HG03175 (cell line): ENCODE measurements around the gene PDE9A.
"Not testable (repeated sequence)": the region's sequence is repeated elsewhere in the genome, so short reads cannot be mapped to it uniquely, and the experiment has no call there.

Experiments
- ATAC-seq: cut with Tn5 transposase; IDR thresholded peaks from one replicate; pipeline ENCODE4 v1.9.1; 2021; ENCODE audit warnings: mild to moderate bottlenecking, moderate library complexity; ENCODE audit not compliant: unreplicated experiment

Gene PDE9A

DNA sequence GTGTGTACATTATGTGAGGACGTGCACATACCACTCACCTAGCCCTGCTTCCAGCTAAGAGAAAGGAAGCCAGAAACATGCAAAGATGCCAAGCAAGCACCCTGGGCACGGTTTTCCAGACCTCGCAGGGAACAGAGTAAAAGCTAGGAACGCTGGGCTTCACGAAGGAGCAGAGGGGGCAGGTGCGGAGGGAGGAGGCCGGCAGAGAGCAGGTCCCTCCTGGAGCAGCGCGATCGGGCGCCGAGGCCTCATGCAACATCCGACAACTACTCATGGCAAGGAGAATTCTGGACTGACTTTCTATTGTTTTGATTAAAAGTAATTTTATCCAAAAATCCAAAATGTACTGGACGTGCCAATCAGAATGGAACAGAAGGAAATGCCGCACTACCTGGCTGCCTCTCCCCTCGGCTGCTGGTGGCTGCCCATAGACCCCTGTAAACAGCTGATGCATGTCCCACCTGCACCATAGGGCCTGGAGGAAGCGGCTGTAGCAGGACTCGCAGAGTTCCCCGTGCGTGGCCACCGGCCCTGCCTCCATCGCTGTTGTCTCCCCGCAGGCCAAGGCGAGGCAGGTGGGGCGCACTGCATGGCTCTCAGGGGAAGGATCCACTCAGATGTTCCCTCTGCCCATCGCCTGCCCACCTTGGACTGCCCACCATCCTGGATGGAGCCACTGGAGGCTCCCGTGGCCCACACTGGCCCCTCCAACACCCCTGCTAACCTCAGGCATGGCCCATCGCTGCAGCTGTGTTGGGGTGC is 132.4 kb downstream of the PDE9A start:
- no peak for ATAC-seq

DNA sequence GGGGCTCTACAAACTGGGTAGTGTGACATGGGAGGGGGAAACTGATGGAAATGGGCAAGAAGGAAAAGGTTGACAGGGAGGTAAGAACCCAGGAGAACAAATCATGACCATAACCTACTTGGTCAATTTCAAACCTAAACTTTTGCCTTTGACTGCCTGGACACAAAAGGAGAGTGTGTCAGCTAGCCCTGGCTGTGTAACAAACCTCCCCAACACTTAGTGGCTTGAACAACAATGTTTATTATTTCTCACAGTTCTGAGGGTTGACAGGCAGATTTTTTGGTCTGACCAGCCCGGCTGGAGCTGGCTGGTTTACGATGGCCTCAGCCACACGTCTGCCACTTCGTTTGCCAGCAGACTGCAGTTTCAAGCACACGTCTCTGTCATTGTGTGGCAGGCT is 133.5 kb downstream of the PDE9A start:
- no peak for ATAC-seq

DNA sequence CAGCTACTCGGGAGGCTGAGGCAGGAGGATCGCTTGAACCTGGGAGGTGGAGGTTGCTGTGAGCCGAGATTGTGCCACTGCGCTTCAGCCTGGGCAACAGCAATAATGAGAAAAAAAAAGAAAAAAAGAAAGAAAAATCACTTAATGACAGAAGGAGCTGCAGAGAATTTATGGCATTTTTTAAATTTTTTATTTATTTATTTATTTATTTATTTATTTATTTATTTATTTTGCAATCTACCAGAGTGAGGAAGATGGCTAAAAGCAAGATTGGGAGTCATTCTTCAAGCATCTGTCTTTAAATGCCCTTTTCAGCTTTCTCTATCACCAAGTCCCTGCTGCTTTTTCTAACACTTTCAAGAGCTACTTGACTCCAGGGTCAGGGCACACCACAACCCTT is 134.2 kb downstream of the PDE9A start:
- no peak for ATAC-seq

DNA sequence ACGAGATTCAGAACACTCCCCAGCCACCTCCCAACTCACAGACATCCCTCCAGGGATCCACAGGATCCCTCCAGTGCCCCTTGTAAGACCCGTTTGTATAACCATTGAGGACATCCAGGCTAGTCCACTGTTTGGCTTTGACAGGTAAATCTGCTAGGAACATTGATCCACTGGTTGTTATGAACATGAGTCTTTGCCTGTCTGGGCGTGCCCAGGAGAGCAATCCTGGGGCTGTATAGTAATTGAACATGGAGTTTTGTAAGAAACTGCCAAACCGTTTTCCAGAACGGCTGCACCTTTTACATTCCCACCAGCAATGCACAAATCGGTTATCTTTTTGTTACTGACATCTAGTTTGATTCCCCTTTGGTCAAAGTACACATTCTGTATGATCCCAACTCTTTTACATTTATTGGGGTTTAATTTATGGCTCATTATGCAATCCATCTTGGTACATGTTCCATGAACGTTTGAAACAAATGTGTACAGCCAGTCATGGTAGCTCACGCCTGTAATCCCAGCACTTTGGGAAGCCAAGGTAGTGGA is 137.2 kb downstream of the PDE9A start:
- ATAC-seq: no peak

DNA sequence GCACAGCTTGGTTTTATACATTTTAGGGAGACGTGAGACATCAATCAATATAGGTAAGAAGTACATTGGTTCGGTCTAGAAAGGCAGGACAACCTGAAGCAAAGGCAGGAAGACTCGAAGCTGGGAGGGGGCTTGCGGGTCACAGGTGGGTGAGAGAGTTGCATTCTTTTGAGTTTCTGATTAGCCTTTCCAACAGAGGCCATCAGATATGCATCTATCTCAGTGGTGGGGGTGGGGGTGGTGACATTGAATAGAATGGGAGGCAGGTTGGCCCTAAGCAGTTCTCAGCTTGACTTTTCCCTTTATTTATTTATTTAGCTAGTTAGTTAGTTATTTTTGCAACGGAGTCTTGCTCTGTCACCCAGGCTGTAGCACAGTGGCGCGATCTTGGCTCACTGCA is 140.4 kb downstream of the PDE9A start:
- ATAC-seq: no peak

DNA sequence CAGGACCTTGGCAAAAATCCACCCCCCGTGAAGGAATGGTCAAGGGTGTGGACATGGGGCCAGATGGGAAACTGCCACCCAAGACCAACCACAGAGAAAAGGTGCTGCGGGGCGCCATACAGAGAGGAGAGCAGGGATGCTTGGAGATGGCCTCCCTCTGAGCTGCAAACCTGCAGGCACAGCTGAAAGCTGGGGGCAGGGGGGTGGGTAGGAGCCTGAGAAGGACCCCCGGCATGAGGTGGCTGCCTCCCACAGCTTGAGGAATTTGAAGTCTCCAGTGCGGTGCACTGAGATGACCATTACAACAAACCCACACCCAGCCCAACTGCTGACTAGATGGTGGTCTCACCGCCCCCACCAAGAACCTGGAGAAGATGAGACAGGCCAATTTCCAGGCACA is 141.1 kb downstream of the PDE9A start:
- ATAC-seq: no peak

DNA sequence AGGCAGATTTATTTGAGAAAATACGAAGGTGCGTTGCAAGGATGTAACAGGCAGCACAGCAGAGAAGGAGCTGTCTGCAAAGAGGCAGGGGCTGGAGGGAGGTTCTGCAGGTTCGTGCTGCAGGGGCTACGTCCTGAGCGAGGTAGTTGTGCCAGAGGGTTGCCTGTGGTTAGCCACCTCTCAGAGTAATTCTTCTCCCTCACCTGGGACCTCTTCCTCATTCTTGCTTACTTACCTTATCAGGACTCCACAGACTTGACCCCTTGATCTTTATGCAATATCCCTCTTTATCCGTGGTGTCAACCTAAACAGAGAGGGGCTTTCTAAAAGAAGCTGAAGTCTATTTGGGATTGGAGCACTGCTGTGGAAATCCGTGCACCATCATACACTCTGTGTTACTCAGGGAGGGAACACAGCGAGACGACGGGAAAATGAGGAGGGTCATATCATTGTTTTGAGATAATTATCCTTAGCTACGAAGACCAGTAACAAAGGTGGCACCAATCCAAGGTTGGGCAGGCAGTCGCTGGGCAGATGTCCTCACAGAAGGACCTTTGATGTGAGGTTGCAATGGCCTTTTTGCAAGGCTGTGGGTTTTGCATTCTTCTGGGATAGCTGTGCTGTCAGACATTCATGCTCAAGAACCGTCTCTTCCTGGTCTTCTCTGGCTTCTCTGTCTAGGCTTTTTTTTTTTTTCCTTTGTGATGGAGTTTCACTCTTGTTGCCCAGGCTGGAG is 143.1 kb downstream of the PDE9A start:
- no peak for ATAC-seq

DNA sequence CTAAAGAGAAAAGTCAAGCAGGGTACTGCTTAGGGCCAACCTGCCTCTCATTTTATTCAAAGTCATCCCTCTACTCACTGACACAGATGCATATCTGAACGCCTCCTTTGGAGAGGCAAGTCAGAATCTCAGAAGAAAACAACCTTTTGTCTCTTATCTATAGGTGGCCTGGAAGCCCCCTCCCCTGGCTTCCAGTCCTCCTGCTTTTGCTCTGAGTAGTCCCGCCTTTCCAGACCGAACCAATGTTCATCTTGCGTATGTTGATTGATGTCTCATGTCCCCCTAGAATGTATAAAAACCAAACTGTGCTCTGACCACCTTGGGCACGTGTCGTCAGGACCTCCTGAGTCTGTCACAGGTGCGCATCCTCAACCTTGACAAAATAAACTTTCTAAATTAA is 144.1 kb downstream of the PDE9A start:
- no peak for ATAC-seq

DNA sequence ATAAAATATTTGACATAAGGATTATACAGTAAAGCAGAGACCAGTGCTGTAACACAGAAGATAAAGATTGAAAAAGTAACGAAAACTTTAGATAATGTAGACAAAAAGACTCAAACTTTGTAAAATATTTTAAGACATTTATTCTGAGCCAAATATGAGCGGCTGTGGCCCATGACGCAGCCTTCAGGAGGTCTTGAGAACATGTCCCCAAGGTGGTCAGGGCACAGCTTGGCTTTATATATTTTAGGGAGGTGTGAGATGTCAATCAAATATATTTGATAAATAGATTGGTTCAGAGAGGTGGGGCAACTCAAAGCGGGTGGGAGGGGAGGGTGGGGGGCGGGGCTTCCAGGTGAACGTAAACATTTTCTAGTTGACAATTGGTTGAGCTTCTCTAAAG is 144.7 kb downstream of the PDE9A start:
- no peak for ATAC-seq

DNA sequence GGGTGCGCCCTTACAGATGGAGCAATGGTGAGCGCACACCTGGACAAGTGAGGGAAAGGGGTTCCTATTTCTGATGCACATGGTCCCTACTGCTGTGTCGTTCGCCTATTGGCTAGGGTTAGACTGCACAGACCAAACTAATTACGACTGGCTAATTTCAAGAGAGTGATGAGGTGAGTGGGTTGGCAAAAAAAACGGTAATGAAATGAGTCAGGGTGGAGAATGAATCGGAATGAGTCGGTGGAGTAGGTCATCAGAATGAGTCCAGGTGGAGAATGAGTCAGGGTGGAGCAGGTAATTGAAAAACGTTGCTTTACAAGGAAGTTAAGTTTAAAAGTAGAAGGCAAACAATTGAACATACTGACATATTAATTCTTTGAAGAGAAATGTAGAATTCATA is 146.1 kb downstream of the PDE9A start:
- ATAC-seq: no peak

DNA sequence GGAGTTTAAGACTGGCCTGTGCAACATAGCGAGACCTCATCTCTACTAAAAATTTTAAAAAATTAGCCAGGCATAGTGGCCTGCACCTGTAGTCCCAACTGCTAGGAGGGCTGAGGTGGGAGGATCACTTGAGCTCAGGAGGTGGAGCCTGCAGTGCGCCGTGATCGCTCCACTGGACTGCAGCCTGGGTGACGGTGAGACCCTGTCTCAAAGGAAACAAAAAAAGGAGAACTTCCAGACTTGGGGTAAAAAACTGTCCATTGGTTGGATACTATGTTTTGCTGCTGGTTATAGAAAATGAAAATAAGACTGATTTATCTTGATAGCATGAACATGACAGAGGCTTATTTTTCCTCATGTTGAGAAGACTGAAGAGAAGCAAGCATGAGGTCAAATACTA is 146.5 kb downstream of the PDE9A start:
- no peak for ATAC-seq

DNA sequence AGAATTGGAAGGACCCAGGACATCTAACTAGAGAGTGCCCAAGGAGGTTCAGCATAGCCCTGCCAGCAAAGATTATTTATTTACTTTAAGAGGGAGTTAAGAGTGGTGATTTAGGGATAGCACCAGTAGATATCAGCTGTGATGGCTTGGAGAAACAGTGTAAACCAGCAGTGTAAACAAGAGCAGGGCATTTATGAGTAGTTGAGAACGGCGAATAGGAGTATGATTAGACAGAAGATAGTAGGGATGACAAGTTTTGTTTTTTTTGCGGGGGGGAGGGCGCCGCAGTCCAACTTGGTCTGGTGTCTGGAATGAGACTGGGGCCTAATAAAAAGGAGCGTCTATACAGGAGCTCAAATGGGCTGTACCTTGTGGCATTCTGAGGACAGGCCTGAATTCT is 148.2 kb downstream of the PDE9A start:
- not testable (repeated sequence) for ATAC-seq

DNA sequence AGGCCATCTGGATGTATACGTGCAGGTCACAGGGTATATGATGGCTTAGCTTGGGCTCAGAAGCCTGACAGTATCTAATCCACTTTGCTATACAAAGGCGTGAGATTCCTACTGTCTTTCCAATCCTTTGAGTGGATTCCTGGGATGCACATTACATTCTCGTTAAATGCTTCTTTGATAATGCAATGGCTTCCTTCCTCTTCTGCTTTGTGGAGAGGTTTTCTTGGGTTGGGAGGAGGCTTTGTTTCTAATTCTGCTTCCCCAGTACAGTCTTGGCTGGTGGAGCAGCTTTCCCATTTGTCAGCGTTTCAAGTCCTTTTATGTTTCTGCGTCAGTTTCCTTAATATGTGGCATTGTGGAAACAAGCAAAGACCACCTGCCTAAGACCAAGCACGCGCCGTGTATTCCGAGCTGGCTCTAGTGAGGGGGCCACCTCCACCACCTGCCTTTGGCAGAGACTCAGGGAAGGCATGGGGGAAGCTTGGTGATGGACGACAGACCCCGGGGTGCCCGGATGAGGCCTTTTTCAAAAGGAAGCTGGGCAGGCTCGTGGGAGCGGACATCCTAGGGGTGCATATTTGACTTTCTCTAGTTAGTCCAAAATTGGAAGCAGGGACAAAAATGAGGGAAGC is 153.2 kb downstream of the PDE9A start:
- ATAC-seq: no peak

DNA sequence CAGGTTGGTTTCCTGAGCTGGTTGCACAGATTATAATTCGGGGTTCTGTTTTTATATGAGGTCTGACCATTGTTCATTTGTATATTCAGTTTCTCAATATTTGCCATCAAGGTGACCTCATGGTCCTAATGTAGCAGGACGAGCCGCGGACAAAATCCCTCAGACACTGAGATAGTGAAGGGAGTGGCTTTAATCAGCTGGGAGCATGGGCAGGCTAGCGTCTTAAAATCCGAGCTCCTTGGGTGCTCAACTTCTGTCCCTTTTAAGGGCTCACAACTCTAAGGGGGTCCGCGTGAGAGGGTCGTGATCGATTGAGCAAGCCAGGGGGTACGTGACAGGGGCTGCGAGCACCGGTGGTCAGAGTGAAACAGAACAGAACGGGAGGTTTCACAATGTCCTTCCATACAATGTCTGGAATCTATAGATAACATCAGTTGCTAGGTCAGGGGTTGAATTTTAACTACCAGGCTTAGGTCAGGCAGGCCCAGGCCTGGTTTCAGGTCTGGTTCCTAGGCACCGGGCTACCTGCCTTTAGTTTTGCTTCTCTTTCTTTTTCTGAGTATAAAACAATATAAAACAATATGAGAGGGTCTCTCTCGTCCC is 154.0 kb downstream of the PDE9A start:
- not testable (repeated sequence) for ATAC-seq

DNA sequence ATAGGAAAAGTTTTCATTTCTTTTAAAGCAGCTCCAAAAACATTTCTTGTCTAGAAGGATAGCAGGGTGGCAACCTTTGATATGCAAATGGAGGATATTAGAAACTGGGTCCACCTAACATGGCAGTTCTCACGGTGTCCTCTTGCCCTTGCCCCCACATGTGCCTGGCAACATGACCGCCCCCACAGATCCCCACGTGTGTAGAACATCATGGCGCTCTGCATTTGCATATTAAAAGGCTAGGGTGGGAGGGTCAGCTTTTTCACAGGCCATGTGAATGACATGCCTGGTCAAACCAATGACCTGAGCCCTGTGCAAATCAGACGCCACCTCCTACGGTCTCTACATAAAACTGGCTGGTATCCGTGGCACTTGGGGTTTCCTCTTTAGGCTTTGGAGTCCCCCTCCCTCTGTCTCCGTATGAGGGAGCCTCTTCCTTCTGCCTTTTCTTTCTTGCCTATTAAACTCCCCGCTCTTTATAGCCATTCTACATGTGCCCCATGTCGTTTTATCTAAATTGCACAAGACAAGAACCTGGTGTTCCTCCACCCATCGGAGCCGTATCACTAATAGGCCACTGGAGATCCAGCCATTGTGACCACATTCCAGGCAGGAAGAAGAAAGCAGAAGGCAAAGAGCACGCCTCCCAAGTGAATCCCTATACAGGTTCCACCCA is 154.7 kb downstream of the PDE9A start:
- no peak for ATAC-seq

DNA sequence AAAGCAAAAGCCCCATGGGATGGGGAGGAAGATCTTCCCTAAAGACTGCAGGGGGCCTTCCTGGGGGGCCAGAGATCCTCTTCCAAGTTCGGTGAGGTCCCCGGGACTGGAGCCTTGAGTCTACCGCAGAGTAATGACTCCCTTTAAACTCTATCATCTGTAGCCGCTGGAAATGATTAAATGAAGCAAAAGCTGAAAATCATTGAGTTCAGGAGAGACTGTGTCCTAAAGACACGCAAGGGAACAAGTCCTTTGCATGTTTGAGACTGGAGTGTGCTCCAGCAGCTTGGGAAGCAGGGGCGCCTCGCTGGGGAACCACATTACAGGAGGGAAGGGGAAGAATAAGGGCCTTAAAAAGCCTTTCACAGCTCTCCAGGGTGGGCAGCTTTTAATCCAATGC is 155.8 kb downstream of the PDE9A start:
- ATAC-seq: no peak

DNA sequence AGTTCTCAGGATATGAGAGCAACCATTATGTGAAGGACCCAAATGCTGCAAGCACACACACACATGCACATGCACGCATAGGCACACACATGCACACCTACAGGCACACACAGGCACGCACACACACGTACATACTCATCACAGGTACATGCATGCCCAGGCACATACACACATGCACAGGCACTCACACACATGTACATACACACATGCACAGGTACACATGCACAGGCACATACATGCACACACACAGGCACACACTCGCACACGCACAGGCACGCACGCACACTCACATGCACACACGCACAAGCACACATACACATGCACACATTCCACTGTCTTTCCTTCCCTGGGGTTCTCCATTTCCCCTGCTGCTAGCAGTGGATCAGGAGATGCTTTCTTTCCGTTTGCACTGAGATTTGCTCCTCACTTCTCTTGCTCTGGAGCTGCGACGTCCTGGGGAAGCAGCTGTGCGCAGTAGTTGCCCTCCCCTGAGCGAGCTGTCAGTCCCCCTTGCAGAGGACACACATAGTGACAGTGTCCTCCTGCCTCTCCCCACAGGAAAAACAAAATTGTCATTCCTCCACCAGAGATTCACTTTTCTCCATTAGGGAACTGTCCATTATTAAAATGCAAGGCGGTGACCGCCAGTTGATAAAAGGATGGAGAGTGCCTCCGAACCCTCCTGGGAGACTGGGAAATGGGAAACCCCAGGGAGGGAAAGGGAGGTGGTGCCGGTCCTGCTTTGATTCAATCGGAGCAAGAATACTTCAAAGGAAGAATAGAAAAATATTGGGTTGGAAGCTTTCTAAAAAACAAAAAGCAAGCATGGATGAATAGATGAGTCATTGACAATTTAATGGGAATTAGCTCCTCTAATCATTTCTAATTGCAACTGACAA is 156.4 kb downstream of the PDE9A start:
- no peak for ATAC-seq

DNA sequence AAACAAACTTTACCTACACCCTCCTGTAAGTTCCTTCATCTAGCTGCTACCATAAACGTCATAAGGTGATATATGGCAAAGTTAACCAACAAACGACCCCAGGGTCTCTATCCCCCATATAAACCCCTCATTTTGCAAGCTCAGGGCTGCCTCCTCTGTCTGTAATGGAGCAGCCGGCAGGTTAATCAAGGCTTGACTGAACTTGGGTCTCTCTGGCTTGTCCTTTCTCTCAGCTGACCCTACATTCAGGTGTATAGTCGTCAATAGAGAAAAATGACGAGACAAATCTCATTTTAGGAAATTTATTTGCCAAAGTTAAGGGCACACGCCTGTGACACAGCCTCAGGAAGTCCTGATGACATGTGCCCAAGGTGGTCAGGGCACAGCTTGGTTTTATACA is 158.5 kb downstream of the PDE9A start:
- no peak for ATAC-seq

DNA sequence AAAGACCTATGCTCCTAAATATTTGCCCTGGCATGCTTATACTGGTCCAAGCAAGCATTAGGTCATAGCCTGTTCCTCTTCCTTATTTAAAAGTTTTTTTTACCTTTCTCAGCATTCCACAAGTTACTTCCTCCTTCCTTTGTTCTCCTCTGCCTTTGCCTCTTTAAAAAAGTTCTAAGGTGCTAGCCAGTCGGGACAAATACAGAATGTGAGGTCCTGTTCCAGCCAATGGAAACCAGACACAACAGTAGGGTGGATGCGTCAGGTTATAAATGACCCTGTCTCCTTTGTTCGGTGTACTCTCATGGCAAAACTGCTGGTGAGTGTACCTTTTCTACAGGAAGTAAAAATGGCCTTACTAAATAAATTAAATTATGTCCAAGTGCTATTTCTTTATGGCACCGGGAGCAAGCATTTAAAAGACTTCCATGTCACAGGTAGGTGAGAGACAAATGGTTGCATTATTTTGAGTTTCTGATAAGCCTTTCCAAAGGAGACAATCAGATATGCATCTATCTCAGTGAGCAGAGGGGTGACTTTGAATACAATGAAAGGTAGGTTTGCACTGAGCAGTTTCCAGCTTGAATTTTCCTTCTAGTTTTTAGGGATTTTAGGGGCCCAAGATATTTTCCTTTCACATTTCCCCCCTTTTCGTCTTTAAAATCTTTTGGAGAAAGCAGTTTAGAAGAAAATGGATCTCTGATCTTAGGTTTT is 159.3 kb downstream of the PDE9A start:
- not testable (repeated sequence) for ATAC-seq
